MM.1S (cell line): ENCODE measurements around the gene HJV.

ENCODE experiments used
- DNase-seq: peaks from one replicate; pipeline ENCODE4 v3.0.0-alpha.2; 2015
- H2AFZ ChIP-seq: fragments of 300-600 bp; sonication (generic); 2 replicates; pipeline ENCODE4 v1.6.0; 2016; ENCODE audit warnings: antibody characterized with exemption, low read length
- H3F3A ChIP-seq: fragments of 300-600 bp; sonication (generic); 2 replicates; pipeline ENCODE4 v1.6.1; 2016; ENCODE audit warnings: mild to moderate bottlenecking, antibody characterized with exemption, low read length, moderate library complexity, mixed read lengths; ENCODE audit not compliant: insufficient read depth
- H3K27ac ChIP-seq: fragments of 300-600 bp; sonication (generic); 2 replicates; pipeline ENCODE4 v1.5.1; 2016; ENCODE audit warnings: mild to moderate bottlenecking, low read length
- H3K27me3 ChIP-seq: fragments of 300-600 bp; sonication (generic); replicated peaks from 2 replicates; pipeline ENCODE4 v1.6.0; 2016; ENCODE audit warnings: low read length; ENCODE audit not compliant: insufficient read depth
- H3K36me3 ChIP-seq: fragments of 300-600 bp; sonication (generic); replicated peaks from 2 replicates; pipeline ENCODE4 v1.6.1; 2016; ENCODE audit warnings: mild to moderate bottlenecking, low read length, mixed read lengths; ENCODE audit not compliant: insufficient read depth
- H3K4me1 ChIP-seq: fragments of 300-600 bp; sonication (generic); 2 replicates; pipeline ENCODE4 v1.6.1; 2016; ENCODE audit warnings: low read length, mixed read lengths
- H3K4me2 ChIP-seq: fragments of 300-600 bp; sonication (generic); 2 replicates; pipeline ENCODE4 v1.6.0; 2016; ENCODE audit warnings: low read depth, low read length
- H3K4me3 ChIP-seq: fragments of 300-600 bp; sonication (generic); 2 replicates; pipeline ENCODE4 v1.5.1; 2016; ENCODE audit warnings: low read length, mixed read lengths
- H3K79me2 ChIP-seq: fragments of 300-600 bp; sonication (generic); 2 replicates; pipeline ENCODE4 v1.6.1; 2016; ENCODE audit warnings: mixed run types, low read length, mixed read lengths
- H3K9ac ChIP-seq: fragments of 300-600 bp; sonication (generic); 2 replicates; pipeline ENCODE4 v1.6.1; 2016; ENCODE audit warnings: low read length, mixed read lengths
- H3K9me2 ChIP-seq: fragments of 300-600 bp; sonication (generic); replicated peaks from 2 replicates; pipeline ENCODE4 v1.6.1; 2016; ENCODE audit warnings: mild to moderate bottlenecking, low read length, mixed read lengths; ENCODE audit not compliant: insufficient read depth
- H3K9me3 ChIP-seq: fragments of 300-600 bp; sonication (generic); replicated peaks from 2 replicates; pipeline ENCODE4 v1.6.1; 2016; ENCODE audit warnings: mild to moderate bottlenecking, low read length, mixed read lengths; ENCODE audit not compliant: insufficient read depth
- H4K20me1 ChIP-seq: fragments of 300-600 bp; sonication (generic); 2 replicates; pipeline ENCODE4 v1.6.1; 2016; ENCODE audit warnings: mild to moderate bottlenecking, low read length, moderate library complexity, mixed read lengths; ENCODE audit not compliant: insufficient read depth
- EZH2 ChIP-seq: fragments of 300-600 bp; sonication (generic); optimal IDR thresholded peaks from 2 replicates; pipeline ENCODE3; 2017; ENCODE audit warnings: low read depth, mild to moderate bottlenecking, antibody characterized with exemption, low read length, mixed read lengths
- EZH2phosphoT487 ChIP-seq: fragments of 300-600 bp; sonication (generic); IDR thresholded peaks from 2 replicates; pipeline ENCODE4 v1.6.1; 2018; ENCODE audit warnings: antibody characterized with exemption, low read length
- TF ChIP-seq, protein P1 (sequence below): fragments of 300-600 bp; sonication (generic); IDR thresholded peaks from 2 replicates; pipeline ENCODE4 v1.5.1; 2016; ENCODE audit warnings: antibody characterized with exemption, low read length, mixed read lengths

HJV gene

DNA sequence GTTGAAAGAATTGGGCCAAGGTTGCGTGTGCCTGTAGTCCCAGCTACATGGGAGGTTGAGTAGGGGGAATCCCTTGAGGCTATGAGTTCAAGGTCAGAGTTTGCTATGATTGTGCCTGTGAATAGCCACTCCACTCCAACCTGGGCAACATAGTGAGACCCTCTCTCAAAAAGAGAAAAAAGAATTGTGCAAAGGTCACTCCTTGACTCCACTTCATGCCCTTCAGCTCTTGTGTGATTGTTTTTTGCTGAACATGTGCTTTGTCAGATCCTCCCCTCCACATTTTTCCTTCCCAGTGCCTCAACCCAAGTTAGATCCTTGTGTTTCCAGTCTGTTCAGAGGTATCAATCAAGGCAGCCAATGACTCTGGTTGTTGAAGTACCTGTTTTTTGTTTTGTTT is 33.6 kb downstream of the HJV start:
- no peak overlapping the region for H3K4me3 ChIP-seq

GRCh38 chr1:145986551-145986950 is 35.0 kb downstream of the HJV start:
- TF ChIP-seq EZH2phosphoT487 (no peak), EZH2 (no peak)
- TF ChIP-seq, protein P1, sequence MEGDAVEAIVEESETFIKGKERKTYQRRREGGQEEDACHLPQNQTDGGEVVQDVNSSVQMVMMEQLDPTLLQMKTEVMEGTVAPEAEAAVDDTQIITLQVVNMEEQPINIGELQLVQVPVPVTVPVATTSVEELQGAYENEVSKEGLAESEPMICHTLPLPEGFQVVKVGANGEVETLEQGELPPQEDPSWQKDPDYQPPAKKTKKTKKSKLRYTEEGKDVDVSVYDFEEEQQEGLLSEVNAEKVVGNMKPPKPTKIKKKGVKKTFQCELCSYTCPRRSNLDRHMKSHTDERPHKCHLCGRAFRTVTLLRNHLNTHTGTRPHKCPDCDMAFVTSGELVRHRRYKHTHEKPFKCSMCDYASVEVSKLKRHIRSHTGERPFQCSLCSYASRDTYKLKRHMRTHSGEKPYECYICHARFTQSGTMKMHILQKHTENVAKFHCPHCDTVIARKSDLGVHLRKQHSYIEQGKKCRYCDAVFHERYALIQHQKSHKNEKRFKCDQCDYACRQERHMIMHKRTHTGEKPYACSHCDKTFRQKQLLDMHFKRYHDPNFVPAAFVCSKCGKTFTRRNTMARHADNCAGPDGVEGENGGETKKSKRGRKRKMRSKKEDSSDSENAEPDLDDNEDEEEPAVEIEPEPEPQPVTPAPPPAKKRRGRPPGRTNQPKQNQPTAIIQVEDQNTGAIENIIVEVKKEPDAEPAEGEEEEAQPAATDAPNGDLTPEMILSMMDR = no peak
- Histone ChIP-seq H3K9me3 (no peaks in the 10 kb centered on the region), H3K9ac (no peak overlapping the region), H3K36me3 (no peaks in the 10 kb centered on the region), H3K4me2 (no peak overlapping the region), H3K27me3 (no peaks in the 10 kb centered on the region), H3F3A (peaks cover 56% of the 10 kb centered on the region), H3K4me3 (no peak overlapping the region), H3K4me1 (peaks cover 47% of the 10 kb centered on the region), H3K79me2 (0 out of 2 replicates have a peak, but pooled peaks cover 7% of the 10 kb centered on the region), H3K9me2 (no peaks in the 10 kb centered on the region), H3K27ac (no peak overlapping the region), H4K20me1 (no peaks in the 10 kb centered on the region), H2AFZ (no peak overlapping the region)
- DNase-seq = no peak

More for the DNA sequence above, 33.6 kb downstream of the HJV start:
- Histone ChIP-seq H3K27ac (no peak overlapping the region), H3K4me1 (peaks cover 38% of the 10 kb centered on the region), H3K9me3 (no peaks in the 10 kb centered on the region), H3F3A (peaks cover 57% of the 10 kb centered on the region), H3K27me3 (no peaks in the 10 kb centered on the region), H3K79me2 (no peaks in the 10 kb centered on the region), H2AFZ (no peak overlapping the region), H3K4me2 (no peak overlapping the region), H3K36me3 (peaks cover 5% of the 10 kb centered on the region; the same call in 1 of the 2 replicates), H4K20me1 (no peaks in the 10 kb centered on the region), H3K9ac (no peak overlapping the region), H3K9me2 (no peaks in the 10 kb centered on the region)
- DNase-seq = no peak
- TF ChIP-seq EZH2phosphoT487 (no peak), EZH2 (no peak)
- TF ChIP-seq, protein P1 = no peak

DNA sequence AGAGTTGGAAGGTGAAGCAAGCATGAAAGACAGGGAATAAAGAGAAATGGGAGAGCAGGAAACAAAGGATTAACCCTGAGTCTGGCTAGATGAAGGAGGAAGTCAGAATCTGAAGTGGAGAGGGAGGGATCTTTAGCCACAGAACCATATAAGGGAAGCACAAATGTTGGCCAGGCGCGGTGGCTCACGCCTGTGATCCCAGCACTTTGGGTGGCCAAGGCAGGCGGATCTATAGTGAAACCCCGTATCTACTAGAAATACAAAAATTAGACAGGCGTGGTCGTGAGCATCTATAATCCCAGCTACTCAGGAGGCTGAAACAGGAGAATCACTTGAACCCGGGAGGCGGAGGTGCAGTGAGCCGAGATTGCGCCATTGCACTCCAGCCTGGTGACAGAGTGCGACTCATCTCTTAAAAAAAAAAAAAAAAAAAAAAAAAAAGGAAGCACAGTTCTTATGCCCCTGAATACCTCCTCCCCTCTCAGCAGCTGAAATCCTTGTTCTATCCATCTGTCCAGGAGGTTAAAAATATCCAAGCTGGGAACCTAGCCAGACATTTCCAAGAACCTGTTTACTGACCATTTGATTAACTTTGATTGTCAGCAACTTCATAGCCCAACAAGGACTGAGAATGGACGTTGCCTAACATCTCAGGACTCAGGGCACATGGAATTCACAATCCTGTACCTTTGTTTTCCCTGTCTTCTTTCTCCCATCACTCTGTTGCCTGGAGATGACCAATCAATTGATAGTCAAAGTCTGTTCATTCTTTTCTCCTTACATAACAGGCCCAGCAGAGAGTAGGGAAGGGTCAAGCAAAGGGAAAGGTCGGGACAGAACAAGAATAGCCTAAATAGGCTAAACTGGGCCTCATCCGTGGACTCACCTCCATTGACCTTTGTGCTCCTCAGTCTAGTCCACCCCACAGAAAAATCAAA is 35.8 kb downstream of the HJV start:
- H3K9me2 ChIP-seq = no peaks in the 10 kb centered on the region
- H4K20me1 ChIP-seq = no peaks in the 10 kb centered on the region
- peaks cover 55% of the 10 kb centered on the region for H3K4me1 ChIP-seq
- H2AFZ ChIP-seq = peak overlapping the region; percentile 33
- peaks cover 57% of the 10 kb centered on the region for H3F3A ChIP-seq
- H3K27me3 ChIP-seq = no peaks in the 10 kb centered on the region
- H3K9me3 ChIP-seq = no peaks in the 10 kb centered on the region
- peak overlapping the region; percentile 95 for H3K27ac ChIP-seq
- TF ChIP-seq EZH2 (no peak), EZH2phosphoT487 (no peak)
- TF ChIP-seq, protein P1 = no peak
- peak overlapping the region; percentile 29; the same call in 1 of the 2 replicates for H3K9ac ChIP-seq
- peak overlapping the region; percentile 3; the same call in 1 of the 2 replicates for H3K4me3 ChIP-seq
- 0 out of 2 replicates have a peak, but pooled peaks cover 7% of the 10 kb centered on the region for H3K79me2 ChIP-seq
- DNase-seq = no peak
- peak overlapping the region; percentile 64 for H3K4me2 ChIP-seq
- H3K36me3 ChIP-seq = no peaks in the 10 kb centered on the region
